HG03378 (cell line): Measurements from ENCODE around the gene CHN2.

ENCODE experiments used
- ATAC-seq: cut with Tn5 transposase; IDR thresholded peaks from one replicate; pipeline ENCODE4 v1.9.1; 2021; ENCODE audit warnings: mild to moderate bottlenecking, moderate library complexity; ENCODE audit not compliant: unreplicated experiment

CHN2 gene

GRCh38 chr7:29386196-29386765, 191.7 kb downstream of the CHN2 start:
- ATAC-seq, result no peak

DNA sequence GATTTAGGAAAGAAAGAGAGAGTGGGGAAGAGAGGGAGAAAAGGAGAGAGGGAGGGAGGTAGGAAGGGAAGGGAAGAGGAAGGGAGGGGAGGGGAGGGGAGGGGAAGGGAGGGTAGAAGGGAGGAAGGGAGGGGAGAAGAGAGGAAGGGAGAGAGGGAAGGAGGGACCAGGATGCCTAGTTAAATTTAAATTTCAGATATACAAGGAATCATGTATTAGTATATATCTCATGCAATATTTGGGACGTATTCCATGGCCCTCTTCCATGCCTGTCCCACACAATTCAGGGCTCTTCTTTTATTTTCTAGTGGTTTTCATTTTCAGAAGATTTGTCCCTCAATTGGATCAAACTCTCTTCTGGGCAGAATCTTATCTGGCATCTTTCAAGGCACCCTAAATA, 196.7 kb downstream of the CHN2 start:
- ATAC-seq, result no peak

- no peak for ATAC-seq
These were observed 199.7 kb downstream of the CHN2 start for GRCh38 chr7:29394321-29394720.

- no peak for ATAC-seq
These were observed 202.0 kb downstream of the CHN2 start for GRCh38 chr7:29396563-29396962.

GRCh38 chr7:29397398-29397797, 202.8 kb downstream of the CHN2 start:
- no peak for ATAC-seq

DNA sequence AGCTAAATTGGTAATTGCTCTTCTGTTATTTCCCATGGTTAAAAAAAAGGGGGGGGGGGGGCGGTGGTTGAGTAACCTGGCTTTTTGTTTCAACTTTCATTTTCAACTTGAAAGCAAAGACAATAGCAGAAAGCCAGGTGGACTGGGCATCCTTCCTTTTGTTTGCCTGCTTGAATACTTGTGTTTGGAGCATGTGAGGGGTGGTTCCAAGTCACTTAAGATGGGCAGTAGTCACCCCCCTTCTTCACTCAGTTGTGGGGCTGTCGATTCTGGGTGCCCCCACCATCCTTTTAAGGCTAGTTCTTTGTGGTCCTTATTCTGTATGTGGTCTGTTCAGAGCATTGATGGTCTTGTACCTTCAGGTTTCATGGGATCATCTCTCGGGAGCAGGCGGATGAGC, 203.4 kb downstream of the CHN2 start:
- ATAC-seq, result no peak

DNA sequence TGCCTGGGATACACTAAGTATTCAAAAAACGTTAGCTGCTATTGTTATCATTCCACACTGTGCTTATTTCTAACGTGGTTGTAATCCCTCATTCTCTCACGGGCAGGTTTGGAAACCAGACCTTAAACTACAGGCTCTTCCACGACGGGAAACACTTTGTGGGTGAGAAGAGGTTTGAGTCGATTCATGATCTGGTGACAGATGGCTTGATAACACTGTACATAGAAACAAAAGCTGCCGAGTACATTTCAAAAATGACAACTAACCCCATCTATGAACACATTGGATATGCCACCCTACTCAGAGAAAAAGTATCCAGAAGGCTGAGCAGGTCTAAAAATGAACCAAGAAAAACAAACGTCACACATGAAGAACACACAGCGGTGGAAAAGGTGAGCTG, 205.9 kb downstream of the CHN2 start:
- ATAC-seq, result no peak

DNA sequence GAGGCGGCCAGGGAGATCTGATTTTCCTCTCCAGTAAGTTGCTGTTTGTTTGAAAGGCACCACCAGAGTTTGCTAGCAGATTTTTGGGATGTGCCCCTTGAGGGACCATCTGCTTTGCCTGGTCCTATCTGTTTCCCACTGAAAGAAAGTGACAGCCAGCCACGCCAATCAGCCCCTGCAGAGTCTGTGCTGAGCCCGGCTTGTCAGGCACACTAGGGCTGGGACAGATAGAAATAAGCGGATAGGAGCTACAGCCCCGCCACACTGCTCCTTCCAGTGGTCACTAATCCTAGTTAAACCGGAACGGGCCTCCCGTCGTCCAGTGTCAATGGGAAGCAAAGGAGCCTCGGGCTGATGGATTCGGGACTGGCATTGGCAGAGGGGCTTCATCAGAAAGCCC, 207.2 kb downstream of the CHN2 start:
- no peak for ATAC-seq

DNA sequence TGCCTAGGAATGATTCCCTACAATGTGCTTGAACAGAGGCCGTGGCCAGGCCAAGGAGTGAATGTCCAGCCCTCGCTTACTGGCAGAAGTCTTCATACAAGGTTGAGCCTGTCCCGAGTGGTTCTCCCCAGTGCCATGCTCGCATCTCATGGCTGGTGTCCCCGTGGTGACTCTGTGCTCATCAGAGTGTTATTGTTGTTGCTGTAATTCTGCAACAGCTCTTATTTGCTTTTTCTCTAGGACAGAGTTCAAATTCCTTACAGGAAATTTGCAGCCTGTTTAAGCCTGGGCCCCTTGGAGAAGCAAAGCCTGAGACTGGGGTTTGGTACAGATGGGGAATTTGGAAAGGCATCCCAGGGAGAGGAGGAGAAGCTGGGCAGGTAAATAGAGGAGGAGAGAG, 211.3 kb downstream of the CHN2 start:
- ATAC-seq, result no peak

DNA sequence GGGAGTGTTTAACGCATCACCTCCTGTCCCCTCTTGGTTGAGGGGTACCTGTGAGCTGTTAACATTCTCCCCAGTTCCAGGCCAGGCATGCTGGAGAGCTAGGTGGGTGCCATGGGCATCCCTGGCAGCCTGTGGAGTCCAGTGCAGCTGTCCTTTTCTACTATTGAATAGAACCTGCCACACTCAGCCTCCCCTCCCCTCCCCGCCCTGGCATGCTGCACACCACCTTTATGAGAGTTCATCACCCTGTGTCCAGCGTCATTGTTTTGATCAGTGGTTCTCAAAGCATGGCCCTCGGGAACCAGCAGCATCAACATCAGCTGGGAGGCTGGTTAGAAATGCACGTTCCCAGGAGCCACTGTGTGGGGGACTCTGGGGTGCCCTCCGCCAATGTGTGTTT, 211.8 kb downstream of the CHN2 start:
- no peak for ATAC-seq

GRCh38 chr7:29408841-29409243, 214.3 kb downstream of the CHN2 start:
- ATAC-seq, result no peak

GRCh38 chr7:29410996-29411395, 216.4 kb downstream of the CHN2 start:
- no peak for ATAC-seq

DNA sequence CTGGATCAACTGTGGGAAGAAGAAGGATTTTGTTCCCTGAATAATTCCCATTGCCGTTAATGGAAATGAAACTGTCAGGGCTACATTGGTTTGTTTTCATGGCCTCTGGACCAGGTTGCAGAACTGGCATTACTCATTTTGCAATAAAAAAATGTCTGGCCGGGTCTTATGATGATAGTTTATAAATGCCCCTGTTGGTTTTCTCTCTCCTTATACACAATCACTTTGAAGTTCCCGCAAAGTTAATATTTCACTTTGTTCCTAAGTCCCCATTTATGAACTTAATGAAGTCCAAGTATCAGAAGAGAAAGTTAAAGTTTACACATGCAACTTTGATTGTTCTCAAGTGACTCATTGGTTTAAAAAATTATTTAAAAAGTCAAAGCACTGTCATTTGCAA, 218.3 kb downstream of the CHN2 start:
- no peak for ATAC-seq

DNA sequence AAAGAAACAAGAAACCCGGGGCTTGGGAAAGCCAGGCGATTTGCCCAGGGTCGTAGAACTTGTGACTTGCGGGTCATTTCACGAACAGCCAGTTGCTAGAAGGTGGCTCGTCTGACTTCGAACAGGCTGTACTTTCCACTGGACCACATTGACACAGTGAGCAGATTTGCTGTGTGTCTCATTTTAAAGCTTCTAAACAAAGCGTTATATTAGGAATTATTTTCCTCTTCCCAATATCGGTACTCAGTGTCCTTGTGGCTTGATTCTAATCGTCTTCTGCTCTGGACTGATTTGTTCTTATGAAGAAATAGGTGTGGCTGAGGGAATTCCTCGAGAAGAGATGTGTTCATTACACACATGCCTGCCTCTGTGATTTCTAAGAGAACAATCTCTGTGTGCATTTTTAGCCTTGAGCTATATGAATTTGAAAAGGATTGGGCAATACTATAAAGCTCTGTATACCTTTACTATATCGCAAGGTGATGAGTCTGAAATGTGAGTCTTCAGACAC, 219.1 kb downstream of the CHN2 start:
- no peak for ATAC-seq

GRCh38 chr7:29414216-29414615, 219.6 kb downstream of the CHN2 start:
- no peak for ATAC-seq

GRCh38 chr7:29415215-29415614, 220.6 kb downstream of the CHN2 start:
- ATAC-seq, result no peak

GRCh38 chr7:29416276-29416937, 221.8 kb downstream of the CHN2 start:
- no peak for ATAC-seq

DNA sequence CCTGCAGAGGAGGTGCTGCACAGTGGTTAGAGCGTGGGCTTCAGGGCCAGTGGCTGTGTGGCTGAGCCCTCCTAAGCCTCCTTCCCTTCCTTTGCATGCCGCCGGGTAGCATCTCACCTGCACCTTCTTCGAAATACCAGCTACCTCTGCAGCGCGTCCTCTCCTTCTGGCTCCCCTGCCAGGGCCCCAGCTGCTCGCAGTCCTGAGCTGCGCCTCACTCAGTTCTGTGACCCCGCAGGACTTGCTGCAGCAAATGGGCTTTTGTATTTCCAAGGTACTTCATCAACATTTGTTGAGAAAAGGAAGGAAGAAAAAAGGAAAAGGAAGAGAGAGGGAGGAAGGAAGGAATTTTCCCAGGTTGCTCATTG, 222.3 kb downstream of the CHN2 start:
- no peak for ATAC-seq

- no peak for ATAC-seq
These were observed 223.5 kb downstream of the CHN2 start for GRCh38 chr7:29418056-29418455.

- no peak for ATAC-seq
These were observed 224.1 kb downstream of the CHN2 start for GRCh38 chr7:29418651-29419050.

DNA sequence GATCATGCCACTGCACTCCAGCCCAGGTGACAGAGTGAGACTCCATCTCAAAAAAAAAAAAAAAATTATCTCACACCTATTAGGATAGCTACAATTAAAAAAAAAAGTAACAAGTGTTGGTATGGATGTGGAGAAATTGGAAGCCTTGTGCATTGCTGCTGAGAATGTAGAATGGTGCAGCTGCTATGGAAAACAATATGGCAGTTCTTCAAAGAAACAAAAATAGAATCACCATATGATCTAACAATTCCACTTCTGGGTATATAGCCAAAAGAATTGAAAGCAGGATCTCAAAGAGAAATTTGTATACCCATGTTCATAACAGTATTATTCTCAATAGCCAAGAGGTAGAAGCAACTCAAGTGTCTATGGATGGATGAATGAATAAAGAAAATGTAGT, 225.4 kb downstream of the CHN2 start:
- ATAC-seq, result no peak

DNA sequence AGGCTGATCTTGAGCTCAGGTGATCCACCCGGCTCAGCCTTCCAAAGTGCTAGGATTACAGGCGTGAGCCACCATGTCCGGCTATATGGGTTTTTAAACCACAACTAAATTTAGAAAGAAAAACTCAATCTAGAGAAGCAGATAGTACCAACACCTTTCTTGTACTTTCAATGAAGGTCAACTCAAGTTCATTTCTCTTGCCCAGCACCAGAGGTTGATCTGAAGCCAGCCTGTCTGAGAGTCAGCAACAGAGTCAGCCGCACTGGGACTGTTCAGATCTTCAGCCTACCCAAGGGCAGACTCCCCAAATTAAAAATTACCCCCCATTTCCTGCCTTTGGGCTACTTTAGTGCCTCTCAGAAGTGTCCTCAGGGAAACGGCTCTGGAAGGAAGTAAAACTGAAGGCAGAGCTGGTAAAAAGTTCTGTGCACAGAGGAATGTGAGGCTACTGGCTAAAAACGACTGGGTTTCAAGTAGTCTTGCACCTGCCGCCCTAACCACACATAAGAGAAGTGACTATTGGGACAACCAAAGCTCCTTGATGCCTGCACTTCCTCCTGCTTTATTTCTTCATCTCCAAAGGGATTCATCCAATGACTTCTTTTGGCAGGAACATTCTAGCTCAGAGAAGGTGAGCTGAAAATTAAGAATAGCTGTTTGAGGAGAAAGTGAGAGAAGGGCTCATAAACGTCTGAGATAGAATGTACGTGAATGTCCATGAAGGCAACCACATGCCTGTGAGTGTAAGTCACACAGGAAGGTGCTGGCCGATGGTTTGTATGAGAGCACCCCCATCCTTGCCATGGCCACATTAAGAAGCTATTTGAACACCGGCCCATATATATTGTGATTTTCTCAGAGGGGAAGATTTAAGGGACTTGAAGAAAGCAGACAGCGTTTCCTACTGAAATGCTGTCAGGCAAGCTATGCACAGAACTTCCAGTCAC, 226.7 kb downstream of the CHN2 start:
- ATAC-seq, result no peak
